HG02938 (cell line): ENCODE data around the gene WRAP53.
"Not testable (repeated sequence)": the region's sequence is repeated elsewhere in the genome, so short reads cannot be mapped to it uniquely, and the experiment has no call there.

Source experiments
- ATAC-seq: cut with Tn5 transposase; IDR thresholded peaks from one replicate; pipeline ENCODE4 v1.9.1; 2021; ENCODE audit warnings: mild to moderate bottlenecking, moderate library complexity; ENCODE audit not compliant: unreplicated experiment

WRAP53 gene

DNA sequence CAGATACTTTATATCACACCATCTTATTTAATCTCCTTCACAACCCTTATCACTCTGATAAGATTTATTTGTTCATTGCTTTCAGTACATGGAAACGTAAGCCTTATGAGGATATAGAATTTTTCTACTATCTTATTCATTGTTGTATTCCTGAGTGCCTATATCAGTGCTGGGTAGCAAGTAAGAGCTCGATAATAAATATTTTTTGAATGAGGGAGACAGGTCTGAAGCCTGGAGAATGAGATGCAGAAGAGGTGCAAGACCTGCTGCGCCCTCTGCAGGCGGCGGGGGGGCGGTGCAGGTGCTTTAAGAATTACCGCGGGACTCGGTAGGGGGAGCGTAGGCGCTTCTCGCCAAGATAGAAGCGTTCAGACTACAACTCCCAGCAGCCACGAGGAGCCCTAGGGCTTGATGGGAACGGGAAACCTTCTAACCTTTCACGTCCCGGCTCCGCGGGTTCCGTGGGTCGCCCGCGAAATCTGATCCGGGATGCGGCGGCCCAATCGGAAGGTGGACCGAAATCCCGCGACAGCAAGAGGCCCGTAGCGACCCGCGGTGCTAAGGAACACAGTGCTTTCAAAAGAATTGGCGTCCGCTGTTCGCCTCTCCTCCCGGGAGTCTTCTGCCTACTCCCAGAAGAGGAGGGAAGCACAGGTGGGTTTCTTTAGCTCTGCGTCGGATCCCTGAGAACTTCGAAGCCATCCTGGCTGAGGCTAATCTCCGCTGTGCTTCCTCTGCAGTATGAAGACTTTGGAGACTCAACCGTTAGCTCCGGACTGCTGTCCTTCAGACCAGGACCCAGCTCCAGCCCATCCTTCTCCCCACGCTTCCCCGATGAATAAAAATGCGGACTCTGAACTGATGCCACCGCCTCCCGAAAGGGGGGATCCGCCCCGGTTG lies at the start of gene WRAP53:
TSS of gene WRAP53 (plus strand) at position 570 of the 900 bp plus-strand sequence. CDS start at position 742, 172 bp downstream.
- ATAC-seq, result peak; percentile 58

DNA sequence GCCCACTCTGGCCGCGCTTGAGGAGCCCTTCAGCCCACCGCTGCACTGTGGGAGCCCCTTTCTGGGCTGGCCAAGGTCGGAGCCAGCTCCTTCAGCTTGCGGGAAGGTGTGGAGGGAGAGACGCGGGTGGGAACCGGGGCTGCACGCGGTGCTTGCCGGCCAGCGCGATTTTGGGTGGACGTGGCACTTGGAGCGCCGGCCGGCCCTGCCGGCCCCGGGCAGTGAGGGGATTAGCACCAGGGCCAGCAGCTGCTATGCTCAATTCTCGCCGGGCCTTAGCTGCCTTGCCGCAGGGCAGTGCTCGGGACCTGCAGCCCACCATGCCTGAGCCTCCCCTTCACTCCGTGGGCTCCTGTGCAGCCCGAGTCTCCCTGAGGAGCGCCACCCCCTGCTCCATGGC lies 47.5 kb upstream of the WRAP53 start:
- no peak for ATAC-seq

- not testable (repeated sequence) for ATAC-seq
Measured at GRCh38 chr17:7641635-7642034, 46.6 kb upstream of the WRAP53 start.

DNA sequence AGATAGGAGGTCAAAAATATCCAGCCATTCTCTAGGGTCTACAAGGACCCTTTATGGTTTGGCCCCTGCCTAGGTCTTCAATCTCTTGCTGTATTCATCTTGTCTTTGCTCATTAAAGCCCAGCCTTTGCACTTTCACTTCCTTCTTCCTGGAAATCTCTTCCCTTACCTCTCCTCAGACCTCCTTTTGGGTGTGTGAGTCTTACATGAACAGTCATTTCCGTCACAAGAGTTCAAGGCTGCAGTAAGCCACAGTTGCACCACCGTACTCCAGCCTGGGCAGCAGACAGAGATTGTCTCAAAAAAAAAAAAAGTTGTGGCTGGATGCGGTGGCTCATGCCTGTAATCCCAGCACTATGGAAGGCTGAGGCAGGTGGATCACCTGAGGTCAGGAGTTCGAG lies 43.5 kb upstream of the WRAP53 start:
- no peak for ATAC-seq

GRCh38 chr17:7646457-7646856 lies 41.8 kb upstream of the WRAP53 start:
- ATAC-seq, result no peak

DNA sequence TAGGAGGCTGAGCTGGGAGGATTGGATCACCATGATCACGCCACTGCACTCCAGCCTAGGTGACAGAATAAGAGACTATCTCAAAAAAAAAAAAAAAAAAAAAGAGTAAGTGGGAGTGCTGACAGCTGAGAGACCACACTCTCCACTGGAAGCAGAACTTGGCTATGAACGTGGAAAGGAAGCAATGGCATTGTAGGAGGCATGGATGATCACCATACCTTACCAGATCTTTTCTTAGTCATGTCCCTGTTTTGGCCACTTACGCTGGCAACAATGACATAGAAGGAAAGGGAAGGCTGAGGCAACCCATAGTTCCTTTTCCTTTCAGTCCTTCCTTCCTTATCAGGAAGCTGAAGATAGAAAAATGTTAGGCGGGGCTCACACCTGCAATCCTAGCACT lies 41.3 kb upstream of the WRAP53 start:
- no peak for ATAC-seq

GRCh38 chr17:7650509-7651096 lies 37.7 kb upstream of the WRAP53 start, which contains the start of gene ATP1B2:
Gene ATP1B2, plus strand, starts transcription at chr17:7650926. Its CDS starts 593 bp downstream, at chr17:7651519.
- ATAC-seq, result no peak

- ATAC-seq, result no peak
Measured at GRCh38 chr17:7651097-7651664, 37.1 kb upstream of the WRAP53 start.

DNA sequence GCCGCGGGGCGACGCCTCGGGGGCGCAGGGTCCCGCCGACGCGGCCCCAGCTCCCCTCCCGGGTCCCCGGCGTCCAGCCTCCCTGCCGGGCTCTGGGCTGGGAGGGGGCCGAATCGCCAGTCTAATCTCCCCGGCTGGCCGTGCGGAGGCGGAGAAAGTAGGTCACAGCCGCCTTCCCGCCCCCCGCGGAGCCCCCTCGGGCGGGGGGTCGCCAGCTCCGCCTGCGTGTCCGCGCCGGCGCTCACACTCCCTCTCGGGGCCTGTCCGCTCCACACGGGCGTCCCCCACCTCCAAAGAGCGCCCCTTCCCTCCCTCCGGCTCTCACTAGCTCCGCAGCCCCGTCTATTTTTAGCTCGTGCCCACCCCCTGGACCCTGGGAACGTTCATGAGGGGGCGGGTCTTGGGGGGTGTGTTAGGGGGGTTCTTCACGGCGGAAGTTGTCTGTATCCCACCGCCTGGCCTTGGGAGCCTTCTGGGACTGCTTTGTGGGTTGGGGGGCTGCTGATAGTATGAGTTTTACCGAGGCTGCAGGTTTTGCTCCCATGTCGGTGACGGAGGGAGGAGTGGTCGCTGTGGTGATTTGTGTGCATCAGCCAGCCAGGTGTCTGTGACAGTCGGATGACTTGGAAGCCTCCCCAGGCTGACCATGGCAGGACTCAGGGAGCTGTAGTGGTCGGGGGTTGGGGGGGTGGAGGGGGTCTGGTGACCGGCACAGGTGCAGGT lies 36.5 kb upstream of the WRAP53 start:
- ATAC-seq, result no peak

DNA sequence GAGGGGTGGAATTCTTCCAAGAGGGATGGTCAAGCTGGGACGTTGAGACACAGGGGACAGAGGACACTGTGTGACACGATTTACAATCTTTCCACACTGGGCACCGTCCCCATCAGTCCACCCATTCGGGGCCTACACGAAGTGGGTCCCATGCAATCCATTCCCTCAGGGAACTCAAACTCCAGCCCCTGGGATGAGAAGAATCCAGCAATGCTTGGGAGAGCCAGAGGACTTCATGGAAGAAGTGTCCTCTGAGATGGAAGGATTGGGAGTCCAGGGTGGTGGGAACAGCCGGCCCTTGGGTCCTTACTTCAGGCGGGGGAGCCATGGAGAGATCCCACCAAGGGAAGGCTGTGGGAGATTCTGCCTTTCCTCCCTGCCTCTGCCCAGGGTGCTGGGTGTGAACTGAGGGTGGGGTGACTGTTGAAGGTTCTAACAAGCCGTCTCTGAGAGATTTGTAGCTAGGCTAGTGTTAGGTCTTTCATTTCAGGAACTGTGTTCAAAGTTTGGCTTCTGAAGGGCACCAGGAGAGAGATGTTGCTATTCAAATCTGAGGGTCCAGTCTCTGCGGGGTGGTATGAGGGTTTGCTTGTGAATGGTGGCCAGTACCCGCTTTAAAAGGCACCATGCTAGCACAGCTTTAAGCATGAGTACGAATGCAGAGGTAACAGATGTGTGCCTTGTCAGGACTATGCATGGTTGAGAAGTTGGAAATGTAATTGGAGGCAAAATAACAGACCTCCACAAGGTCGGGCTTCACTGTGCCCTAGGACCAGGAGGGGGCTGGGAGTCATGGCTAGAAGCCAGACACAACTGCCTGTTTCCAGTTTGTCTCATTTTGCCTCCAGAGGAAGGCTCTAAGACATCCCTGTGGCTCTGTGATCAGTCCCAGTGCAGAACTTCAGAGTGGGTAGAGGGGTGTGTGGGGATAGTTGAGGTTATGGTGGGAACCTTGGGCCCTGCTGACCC lies 35.6 kb upstream of the WRAP53 start:
- ATAC-seq, result no peak

GRCh38 chr17:7654832-7655540 lies 33.3 kb upstream of the WRAP53 start:
- ATAC-seq, result no peak

- no peak for ATAC-seq
Measured at GRCh38 chr17:7655541-7655840, 32.8 kb upstream of the WRAP53 start.

- ATAC-seq, result no peak
Measured at GRCh38 chr17:7656958-7657609, 31.2 kb upstream of the WRAP53 start.

GRCh38 chr17:7667656-7668406 lies 20.4 kb upstream of the WRAP53 start:
- ATAC-seq, result no peak

- ATAC-seq, result no peak
Measured at GRCh38 chr17:7668482-7668881, 19.8 kb upstream of the WRAP53 start.

DNA sequence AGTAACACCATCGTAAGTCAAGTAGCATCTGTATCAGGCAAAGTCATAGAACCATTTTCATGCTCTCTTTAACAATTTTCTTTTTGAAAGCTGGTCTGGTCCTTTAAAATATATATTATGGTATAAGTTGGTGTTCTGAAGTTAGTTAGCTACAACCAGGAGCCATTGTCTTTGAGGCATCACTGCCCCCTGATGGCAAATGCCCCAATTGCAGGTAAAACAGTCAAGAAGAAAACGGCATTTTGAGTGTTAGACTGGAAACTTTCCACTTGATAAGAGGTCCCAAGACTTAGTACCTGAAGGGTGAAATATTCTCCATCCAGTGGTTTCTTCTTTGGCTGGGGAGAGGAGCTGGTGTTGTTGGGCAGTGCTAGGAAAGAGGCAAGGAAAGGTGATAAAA lies 15.0 kb upstream of the WRAP53 start:
- ATAC-seq, result no peak

DNA sequence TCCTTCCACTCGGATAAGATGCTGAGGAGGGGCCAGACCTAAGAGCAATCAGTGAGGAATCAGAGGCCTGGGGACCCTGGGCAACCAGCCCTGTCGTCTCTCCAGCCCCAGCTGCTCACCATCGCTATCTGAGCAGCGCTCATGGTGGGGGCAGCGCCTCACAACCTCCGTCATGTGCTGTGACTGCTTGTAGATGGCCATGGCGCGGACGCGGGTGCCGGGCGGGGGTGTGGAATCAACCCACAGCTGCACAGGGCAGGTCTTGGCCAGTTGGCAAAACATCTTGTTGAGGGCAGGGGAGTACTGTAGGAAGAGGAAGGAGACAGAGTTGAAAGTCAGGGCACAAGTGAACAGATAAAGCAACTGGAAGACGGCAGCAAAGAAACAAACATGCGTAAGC lies 13.3 kb upstream of the WRAP53 start:
- ATAC-seq, result no peak

GRCh38 chr17:7676533-7676932 lies 11.7 kb upstream of the WRAP53 start:
- no peak for ATAC-seq
